H1 (cell line): ENCODE data around the gene ANXA2. TPM values are rescaled to one million over a fixed set of nuclear protein-coding genes. Genes with fewer than 3 reads are reported as not detected.

Experiments
- ASH2L ChIP-seq: fragments of 200-600, 300-600 bp; sonication (generic); IDR thresholded peaks from one replicate; pipeline ENCODE4 v1.7.1; 2017; ENCODE audit warnings: low read length
- ATF2 ChIP-seq: IDR thresholded peaks from 2 replicates; pipeline ENCODE4 v1.6.1; 2012; ENCODE audit warnings: low read length, inconsistent platforms
- CBX8 ChIP-seq: fragments of 300-800, 300-1000 bp; sonication (generic); IDR thresholded peaks from 2 replicates; pipeline ENCODE4 v1.7.1; 2016; ENCODE audit warnings: low read depth, low read length, borderline replicate concordance
- E2F6 ChIP-seq: IDR thresholded peaks from 2 replicates; pipeline ENCODE4 v1.6.1; 2012; ENCODE audit warnings: inconsistent platforms
- EZH2 ChIP-seq: fragments of 200-600 bp; sonication (generic); IDR thresholded peaks from 2 replicates; pipeline ENCODE4 v1.7.1; 2012; ENCODE audit warnings: low read depth, mild to moderate bottlenecking, moderate library complexity, low read length, inconsistent platforms; ENCODE audit not compliant: severe bottlenecking
- JUND ChIP-seq: IDR thresholded peaks from 2 replicates; pipeline ENCODE4 v1.6.1; 2011; ENCODE audit warnings: mild to moderate bottlenecking, improper control_type of control experiment, low read length
- ZNF274 ChIP-seq: IDR thresholded peaks from 2 replicates; pipeline ENCODE4 v1.7.0; 2012; ENCODE audit warnings: low read length, borderline replicate concordance; ENCODE audit errors: extremely low read depth
- polyA plus RNA-seq, 7 experiments: library from polyadenylated mRNA; depleted of rRNA in 3 of 7; stranded (reverse) in 5 of 7; unstranded in 2 of 7; fragments of >200 nt in 5 of 7; fragments of 200-250 nt in 2 of 7; gene quantifications; 1 replicate in 5 of 7; 2 replicates in 1 of 7; 4 replicates in 1 of 7; pipeline versions ENCODE4 v1.2.1 to v1.2.3, GENCODE V29; 2011 to 2013; ENCODE audit warnings: missing spikeins in 2 of 7, mixed read lengths in 2 of 7
- total RNA-seq: library from RNA; stranded (reverse); fragmentation: NEBNext Ultra II Directional; extraction: Animal tissue kit (Norgen Biotek cat#: 25700); gene quantifications from 2 replicates; pipeline ENCODE4 v1.2.1, GENCODE V29; 2021

ANXA2 gene
- total and polyA plus RNA-seq, 2 of the 8 experiments (the other 6 are each of a cell fraction or from before 2014, with no cell fraction given): 178 to 217 TPM

- no peak for TF ChIP-seq E2F6
- no peak for TF ChIP-seq ASH2L
- TF ChIP-seq JUND: no peak
- no peak for TF ChIP-seq EZH2
- TF ChIP-seq ATF2: no peak
- TF ChIP-seq CBX8: no peak
- no peak for TF ChIP-seq ZNF274
Observed at GRCh38 chr15:60325905-60326304, 71.9 kb downstream of the ANXA2 start (continued).
